Measurements from ENCODE around the gene NEURL3.

NEURL3 gene

GRCh38 chr2:96527286-96528005, 22.3 kb upstream of the NEURL3 start:
- DNase-seq, result peak; percentile 59

DNA sequence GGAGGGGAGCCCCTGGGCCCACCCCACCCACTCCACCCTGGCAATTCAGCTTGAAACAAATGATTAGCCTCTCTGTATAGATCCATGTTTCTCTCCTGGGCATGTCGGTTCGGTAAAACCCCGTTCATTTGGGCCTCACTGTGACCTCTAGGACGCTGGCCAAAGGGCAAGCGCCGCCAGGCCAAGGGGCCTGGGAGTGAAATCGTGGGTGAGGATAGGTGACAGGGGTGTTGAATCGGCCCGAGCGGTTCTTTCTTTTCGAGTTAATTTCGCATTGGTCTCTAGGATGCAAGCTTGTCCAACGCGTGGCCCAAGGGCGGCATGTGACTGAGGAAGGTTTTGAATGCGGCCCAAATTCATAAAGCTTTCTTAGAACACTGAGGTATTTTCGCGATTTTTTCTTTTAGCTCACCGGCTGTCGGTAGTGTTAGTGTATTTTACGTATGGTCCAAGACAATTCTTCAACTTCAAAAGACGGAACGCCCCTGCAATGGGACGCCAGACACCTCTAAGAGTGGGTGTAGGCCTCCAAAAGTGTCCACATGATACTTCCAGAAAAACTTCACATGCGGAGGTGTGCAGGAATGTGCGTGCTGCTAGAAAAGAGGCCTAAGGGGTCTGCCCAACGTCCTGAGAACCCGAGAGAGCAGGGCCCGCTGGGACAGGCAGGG, 21.6 kb upstream of the NEURL3 start:
- DNase-seq, result no peak

GRCh38 chr2:96526101-96526591, 21.0 kb upstream of the NEURL3 start:
- DNase-seq, result no peak

DNA sequence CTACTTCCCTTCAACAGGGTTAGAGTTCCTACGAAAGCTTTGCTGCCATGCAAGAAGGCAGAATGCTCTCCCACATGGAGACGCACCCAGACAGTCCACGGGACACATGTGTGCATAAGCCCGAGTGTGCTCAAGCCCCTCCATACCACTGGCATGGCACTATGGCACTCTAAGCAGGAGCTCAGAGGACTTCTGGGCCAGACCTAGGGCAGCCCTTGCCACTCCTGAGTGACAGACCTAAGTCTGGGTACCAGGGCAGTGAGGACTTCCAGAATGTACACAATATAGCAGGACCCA, 20.0 kb upstream of the NEURL3 start:
- no peak for DNase-seq

- DNase-seq, result no peak
Observed at GRCh38 chr2:96524482-96525210, 19.5 kb upstream of the NEURL3 start.

DNA sequence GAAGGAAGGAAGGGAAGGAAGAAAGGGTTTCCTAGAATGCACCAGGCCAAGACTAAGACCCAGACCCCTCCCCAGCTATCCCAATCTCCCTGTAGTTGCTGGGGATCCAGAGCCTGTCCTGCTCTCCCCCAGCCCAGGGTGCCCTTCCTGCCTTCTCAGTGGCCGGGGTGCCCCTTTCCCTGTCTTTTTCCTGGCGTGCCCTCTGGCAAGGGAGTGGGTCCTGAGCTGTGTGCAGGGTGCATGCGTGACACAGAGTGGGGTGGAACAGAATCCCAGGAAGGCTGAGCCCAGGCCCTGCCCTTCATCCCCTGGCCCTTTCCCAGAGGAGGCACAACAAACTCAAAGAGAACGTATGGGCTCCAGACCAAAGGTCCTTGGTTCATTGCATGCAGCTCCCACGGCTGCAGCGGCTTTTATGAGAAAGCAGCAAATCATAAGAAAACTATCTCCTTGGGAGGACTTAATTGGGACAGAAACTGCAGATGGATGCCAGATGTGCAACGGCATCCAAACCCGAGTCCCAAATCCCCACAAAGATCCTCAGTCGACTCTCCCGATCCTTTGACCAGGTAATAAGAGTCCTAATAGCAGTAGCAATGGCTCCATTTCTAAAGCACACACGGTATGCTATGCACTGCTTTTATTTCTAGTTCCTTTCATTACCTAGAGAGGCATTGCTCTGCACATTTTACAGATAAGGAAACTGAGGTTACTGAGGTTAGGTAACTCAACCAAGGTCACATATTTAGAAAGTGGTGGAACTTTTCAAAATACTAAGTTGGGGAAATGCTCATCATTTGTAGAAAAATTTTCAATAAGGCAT, 18.7 kb upstream of the NEURL3 start:
- no peak for DNase-seq

- no peak for DNase-seq
Observed at GRCh38 chr2:96522304-96523203, 17.4 kb upstream of the NEURL3 start.

DNA sequence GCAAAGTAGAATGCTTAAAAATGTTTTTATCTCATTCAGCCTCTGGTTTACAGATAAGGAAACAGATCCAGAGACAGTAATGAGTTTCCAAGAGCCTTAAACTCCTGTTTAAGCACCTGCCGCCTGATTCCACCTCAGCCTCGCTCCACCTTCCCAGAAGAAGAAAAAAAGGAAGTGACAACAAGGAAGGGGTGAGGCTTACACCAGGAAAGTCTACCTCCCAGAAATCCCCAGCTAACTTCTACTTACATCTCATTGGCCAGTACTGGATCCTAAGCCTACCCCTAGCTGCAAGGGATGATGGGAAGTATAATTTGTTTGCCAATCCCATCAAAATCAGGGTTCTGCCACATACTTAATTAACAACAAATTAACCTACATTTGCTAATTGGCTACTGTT, 16.1 kb upstream of the NEURL3 start:
- DNase-seq, result no peak

GRCh38 chr2:96520697-96521096, 15.5 kb upstream of the NEURL3 start:
- DNase-seq, result no peak

DNA sequence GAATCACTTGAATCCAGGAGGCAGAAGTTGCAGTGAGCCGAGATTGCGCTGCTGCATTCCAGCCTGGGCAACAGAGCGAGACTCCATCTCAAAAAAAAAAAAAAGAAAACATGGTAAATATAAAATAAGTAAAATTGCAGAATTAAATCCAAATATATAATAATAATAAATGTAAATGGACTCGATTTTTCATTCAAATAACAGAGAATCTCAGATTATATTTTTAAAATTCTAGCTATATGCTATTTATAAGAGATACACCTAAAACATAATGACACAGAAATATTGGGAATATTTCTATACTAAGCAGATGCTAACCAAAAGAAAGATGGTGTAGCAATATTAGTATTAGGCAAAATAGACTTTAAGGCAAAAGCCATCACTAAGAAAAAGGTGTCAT, 15.1 kb upstream of the NEURL3 start:
- no peak for DNase-seq

- DNase-seq, result no peak
Observed at GRCh38 chr2:96517079-96517478, 11.9 kb upstream of the NEURL3 start.

DNA sequence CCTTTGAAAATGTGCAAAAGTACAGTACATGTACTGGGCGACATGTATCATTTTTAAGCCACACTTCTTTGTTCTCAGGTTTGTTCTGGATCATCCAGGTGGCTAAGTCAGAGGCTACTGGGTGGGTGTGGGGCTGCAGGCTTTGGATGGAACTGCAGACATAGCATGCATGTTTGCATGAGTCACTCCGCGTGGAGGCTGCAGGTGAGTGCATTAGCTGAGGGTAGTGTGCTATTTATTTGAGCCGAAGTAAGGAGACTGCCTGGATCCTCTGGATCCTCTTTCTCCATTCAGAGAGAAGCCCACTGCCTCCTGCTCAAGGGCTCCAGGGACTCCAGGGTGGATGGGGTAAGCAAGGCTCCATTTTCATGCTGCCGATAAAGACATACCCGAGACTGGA, 9.4 kb upstream of the NEURL3 start:
- no peak for DNase-seq

- no peak for DNase-seq
Observed at GRCh38 chr2:96512341-96512740, 7.2 kb upstream of the NEURL3 start.

GRCh38 chr2:96511851-96512250, 6.7 kb upstream of the NEURL3 start:
- DNase-seq, result no peak

GRCh38 chr2:96510931-96511595, 5.9 kb upstream of the NEURL3 start:
- no peak for DNase-seq

- DNase-seq, result no peak
Observed at GRCh38 chr2:96509847-96510230, 4.7 kb upstream of the NEURL3 start.

GRCh38 chr2:96509114-96509846, 4.1 kb upstream of the NEURL3 start:
- peak; percentile 60 for DNase-seq

DNA sequence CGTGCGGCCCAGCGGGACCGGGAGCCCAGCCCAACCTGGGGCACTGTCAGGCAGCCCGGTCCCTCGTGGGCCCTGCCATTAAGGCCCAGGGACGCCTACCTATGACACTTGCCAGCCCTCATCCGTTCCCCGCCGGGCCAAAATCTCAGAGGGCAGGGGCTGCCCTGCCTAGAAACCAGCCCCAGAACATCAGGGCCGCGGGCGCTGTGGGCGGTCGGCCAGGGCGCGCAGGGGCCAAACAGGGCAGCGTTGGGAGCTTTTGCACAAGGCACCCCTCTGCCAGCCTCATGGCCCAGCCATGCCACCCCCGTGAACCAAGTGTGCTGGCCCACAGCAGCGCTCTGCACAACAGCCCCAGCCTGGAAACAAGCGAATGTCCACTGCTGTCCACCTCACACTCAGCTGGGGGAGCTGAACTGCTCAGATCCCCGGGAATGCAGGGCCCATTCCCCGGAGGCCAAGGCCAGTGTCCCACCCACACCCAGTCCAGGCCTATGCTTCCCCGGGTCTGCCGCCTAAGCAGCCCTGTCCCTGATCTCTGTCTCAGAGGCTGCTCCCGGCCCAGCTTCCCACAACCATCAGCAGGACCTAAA, 3.5 kb upstream of the NEURL3 start:
- DNase-seq, result no peak

DNA sequence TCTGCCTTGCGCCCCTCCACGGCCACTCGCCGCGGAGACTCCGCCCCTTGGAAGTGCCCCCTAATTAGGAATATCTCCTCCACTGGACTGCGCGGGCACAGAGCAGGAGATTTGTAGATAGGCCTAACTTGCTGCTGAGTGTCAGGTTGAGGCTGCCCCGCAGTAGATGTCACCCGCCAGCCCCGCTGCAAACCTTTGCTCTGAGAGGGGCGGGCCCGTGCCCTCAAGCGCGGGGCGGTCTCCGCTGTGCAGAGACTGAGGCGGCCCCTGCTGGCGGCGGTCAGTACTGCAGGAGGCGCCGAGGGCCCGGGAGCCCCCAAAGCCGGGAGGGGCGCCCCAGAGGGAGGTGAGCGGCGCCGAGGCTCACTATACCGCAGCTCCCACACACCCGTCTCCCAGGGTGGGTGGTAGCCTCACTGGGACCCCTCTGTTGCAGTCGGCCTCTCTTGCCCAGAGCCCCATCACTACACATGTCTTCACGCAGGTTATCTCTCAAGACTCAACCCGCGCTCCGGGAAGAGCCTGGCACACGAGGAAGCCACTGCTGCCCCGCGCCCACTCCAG, 2.9 kb upstream of the NEURL3 start:
- peak; percentile 92 for DNase-seq

DNA sequence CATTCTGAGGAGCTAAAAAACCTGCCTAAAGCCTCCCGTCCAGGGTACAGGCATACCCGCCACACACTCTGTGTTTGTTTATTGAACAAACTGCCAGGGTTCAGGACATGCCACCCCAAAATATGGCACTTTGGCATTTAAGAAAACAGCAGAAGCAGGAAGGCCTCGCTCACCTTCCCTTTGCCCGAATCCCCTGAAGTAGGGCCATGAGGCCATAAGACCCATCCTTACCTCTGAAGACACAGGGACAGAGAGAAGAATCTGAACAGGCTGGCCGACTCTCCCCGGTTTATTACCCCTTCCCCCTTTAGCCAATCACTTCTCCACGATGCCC, 1.7 kb upstream of the NEURL3 start:
- no peak for DNase-seq

All from activated naive CD4-positive, alpha-beta T cell treated with anti-CD3 and anti-CD28 coated beads, Interleukin-2, amount 50 U/mL, for 16 hours (primary cell).